IPS-15b (cell line): ENCODE data around the gene KRT34.

Experiments
- H3K27me3 ChIP-seq: one replicate; pipeline ENCODE4 v1.6.1; 2013; ENCODE audit warnings: low read length; ENCODE audit not compliant: control insufficient read depth, insufficient read depth
- H3K36me3 ChIP-seq: one replicate; pipeline ENCODE4 v1.6.1; 2013; ENCODE audit warnings: low read length; ENCODE audit not compliant: control insufficient read depth, insufficient read depth
- H3K4me1 ChIP-seq: one replicate; pipeline ENCODE4 v1.6.1; 2013; ENCODE audit warnings: mild to moderate bottlenecking, low read length; ENCODE audit not compliant: control insufficient read depth, insufficient read depth
- H3K4me3 ChIP-seq: one replicate; pipeline ENCODE4 v1.5.1; 2013; ENCODE audit warnings: low read depth, low read length
- H3K9ac ChIP-seq: one replicate; pipeline ENCODE4 v1.6.1; 2013; ENCODE audit warnings: low read depth, mild to moderate bottlenecking, low read length
- H3K9me3 ChIP-seq: one replicate; pipeline ENCODE4 v1.6.1; 2013; ENCODE audit warnings: mild to moderate bottlenecking, low read length; ENCODE audit not compliant: control insufficient read depth, insufficient read depth

The KRT34 gene

GRCh38 chr17:41417127-41417526, 35.0 kb upstream of the KRT34 start:
- Histone ChIP-seq H3K27me3 (no peaks in the 10 kb centered on the region), H3K4me3 (no peak overlapping the region), H3K9ac (no peak overlapping the region)

GRCh38 chr17:41416479-41416878, 34.4 kb upstream of the KRT34 start:
- Histone ChIP-seq H3K36me3 (no peaks in the 10 kb centered on the region), H3K9me3 (no peaks in the 10 kb centered on the region), H3K9ac (no peak overlapping the region), H3K4me3 (no peak overlapping the region), H3K27me3 (no peaks in the 10 kb centered on the region), H3K4me1 (peaks cover 6% of the 10 kb centered on the region)

More at GRCh38 chr17:41417127-41417526, 35.0 kb upstream of the KRT34 start:
- peaks cover 6% of the 10 kb centered on the region for H3K4me1 ChIP-seq
- H3K9me3 ChIP-seq = no peaks in the 10 kb centered on the region
- H3K36me3 ChIP-seq = no peaks in the 10 kb centered on the region

GRCh38 chr17:41415833-41416335, 33.8 kb upstream of the KRT34 start:
- H3K4me3 ChIP-seq = no peak overlapping the region
- H3K9me3 ChIP-seq = no peaks in the 10 kb centered on the region
- H3K9ac ChIP-seq = no peak overlapping the region
- no peaks in the 10 kb centered on the region for H3K36me3 ChIP-seq
- peaks cover 6% of the 10 kb centered on the region for H3K4me1 ChIP-seq
- H3K27me3 ChIP-seq = no peaks in the 10 kb centered on the region

GRCh38 chr17:41415411-41415810, 33.3 kb upstream of the KRT34 start:
- Histone ChIP-seq H3K36me3 (no peaks in the 10 kb centered on the region), H3K9ac (no peak overlapping the region), H3K27me3 (no peaks in the 10 kb centered on the region), H3K9me3 (no peaks in the 10 kb centered on the region), H3K4me1 (peaks cover 6% of the 10 kb centered on the region), H3K4me3 (no peak overlapping the region)

DNA sequence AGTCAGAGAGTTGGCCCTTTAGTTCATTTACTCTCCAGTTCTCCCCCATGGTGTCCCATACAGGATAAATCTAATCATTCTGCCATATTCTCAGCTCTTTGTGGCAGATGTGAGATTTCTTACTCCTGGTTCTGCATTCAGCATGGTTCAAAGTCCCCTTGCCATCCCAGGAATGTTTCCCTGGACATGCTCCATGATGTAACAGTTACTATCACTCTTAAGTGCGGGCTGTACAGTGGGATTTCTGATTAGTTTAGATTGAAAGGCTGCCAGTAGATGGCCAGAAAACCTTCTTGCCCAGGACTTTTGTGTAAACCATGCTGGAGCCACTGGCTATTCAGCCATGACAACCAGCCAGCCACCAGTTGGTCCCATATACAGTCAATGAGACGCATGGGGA, 31.9 kb upstream of the KRT34 start:
- H3K27me3 ChIP-seq = no peaks in the 10 kb centered on the region
- no peaks in the 10 kb centered on the region for H3K36me3 ChIP-seq
- H3K9ac ChIP-seq = no peak overlapping the region
- H3K9me3 ChIP-seq = no peaks in the 10 kb centered on the region
- H3K4me1 ChIP-seq = peaks cover 6% of the 10 kb centered on the region
- no peak overlapping the region for H3K4me3 ChIP-seq

DNA sequence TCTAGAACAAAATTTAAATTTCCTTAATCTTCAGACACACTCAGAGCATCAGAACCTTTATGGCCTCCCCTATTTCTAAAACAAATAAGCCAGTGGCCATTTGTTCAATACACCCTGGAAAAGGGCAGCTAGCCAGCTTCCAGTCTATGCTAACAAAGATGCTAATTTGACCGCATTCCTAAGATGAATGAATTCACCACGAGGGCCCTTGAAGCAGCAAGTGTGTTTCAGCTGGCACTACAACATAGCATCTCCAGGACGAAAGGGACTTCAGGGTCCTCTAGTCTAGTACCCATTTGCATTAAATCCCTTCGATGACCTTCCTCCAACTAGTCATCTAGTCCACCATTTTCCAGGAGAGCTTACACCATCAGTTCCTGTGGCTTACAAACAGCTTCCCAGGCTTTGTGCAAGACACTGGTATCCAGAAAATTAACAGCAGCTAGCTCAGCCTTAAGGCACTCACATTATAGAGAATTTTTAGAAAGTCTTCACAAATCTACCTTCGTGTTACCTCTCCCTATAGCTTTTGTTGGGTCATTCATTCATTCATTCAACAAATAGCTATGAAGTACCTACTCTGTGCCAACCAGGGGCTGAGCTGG, 31.3 kb upstream of the KRT34 start:
- Histone ChIP-seq H3K4me3 (no peak overlapping the region), H3K9ac (no peak overlapping the region), H3K9me3 (no peaks in the 10 kb centered on the region), H3K27me3 (no peaks in the 10 kb centered on the region), H3K36me3 (no peaks in the 10 kb centered on the region), H3K4me1 (peaks cover 6% of the 10 kb centered on the region)

- Histone ChIP-seq H3K27me3 (no peaks in the 10 kb centered on the region), H3K9ac (no peak overlapping the region), H3K36me3 (no peaks in the 10 kb centered on the region), H3K9me3 (no peaks in the 10 kb centered on the region), H3K4me1 (peaks cover 6% of the 10 kb centered on the region), H3K4me3 (no peak overlapping the region)
Observed at GRCh38 chr17:41411072-41411840, 29.1 kb upstream of the KRT34 start.

DNA sequence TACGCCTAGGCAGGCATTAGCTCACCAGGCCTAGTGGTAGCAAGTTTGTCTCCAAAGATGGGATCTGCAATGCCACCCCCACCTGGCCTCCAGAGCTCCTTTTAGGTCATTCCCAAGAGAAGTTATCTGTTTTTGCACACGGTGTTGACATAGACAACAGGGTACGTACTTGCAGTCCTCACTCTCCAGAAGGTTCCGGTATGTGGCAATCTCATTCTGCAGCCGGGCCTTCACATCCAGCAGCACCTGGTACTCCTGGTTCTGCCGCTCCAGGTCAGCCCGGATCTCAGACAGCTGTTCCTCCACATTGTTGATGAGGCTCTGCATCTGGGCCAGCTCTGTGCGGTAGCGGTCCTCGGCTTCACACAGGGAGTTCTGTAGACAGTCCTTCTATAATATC, 25.1 kb upstream of the KRT34 start:
- Histone ChIP-seq H3K4me1 (no peaks in the 10 kb centered on the region), H3K36me3 (no peaks in the 10 kb centered on the region), H3K4me3 (no peak overlapping the region), H3K9me3 (no peaks in the 10 kb centered on the region), H3K9ac (no peak overlapping the region), H3K27me3 (no peaks in the 10 kb centered on the region)

GRCh38 chr17:41406205-41406604, 24.1 kb upstream of the KRT34 start:
- no peak overlapping the region for H3K9ac ChIP-seq
- H3K9me3 ChIP-seq = no peaks in the 10 kb centered on the region
- H3K4me3 ChIP-seq = no peak overlapping the region
- H3K27me3 ChIP-seq = no peaks in the 10 kb centered on the region
- no peaks in the 10 kb centered on the region for H3K4me1 ChIP-seq
- no peaks in the 10 kb centered on the region for H3K36me3 ChIP-seq

GRCh38 chr17:41404024-41404671, 22.0 kb upstream of the KRT34 start:
- no peaks in the 10 kb centered on the region for H3K36me3 ChIP-seq
- no peak overlapping the region for H3K9ac ChIP-seq
- no peak overlapping the region for H3K4me3 ChIP-seq
- H3K4me1 ChIP-seq = no peaks in the 10 kb centered on the region
- no peaks in the 10 kb centered on the region for H3K27me3 ChIP-seq
- H3K9me3 ChIP-seq = no peaks in the 10 kb centered on the region

DNA sequence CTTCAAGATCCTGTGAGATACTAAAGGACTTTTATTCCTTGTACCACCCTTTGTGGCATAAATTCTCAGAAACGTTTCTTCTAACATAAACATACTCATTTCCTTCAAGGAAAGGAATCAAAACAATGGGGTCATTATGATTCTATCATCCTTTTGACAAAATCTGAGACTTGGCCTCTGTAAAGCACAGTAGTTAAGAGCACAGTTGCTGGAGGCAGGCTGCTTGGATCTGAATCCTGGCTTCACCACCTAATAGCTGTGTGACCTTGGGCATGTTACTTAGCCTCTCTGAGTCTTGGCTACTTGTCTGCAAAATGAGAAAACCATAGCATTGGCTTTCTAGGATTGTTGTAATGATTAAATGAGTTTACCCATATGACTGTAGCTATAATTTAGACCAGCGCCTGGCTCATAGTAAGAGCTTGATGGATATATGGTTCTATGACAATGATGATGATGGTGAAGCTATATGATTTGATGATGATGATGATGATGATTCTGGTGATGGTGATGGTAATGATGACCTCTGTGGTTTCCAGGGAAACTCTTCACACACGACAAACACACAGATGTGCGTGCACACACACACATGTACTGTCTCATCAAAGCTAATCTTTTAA, 21.4 kb upstream of the KRT34 start:
- Histone ChIP-seq H3K4me3 (no peak overlapping the region), H3K9me3 (no peaks in the 10 kb centered on the region), H3K9ac (no peak overlapping the region), H3K27me3 (no peaks in the 10 kb centered on the region), H3K4me1 (no peaks in the 10 kb centered on the region), H3K36me3 (no peaks in the 10 kb centered on the region)
